OCI-LY7 (cell line): ENCODE data around the gene PDE10A.

ENCODE experiments used
- CTCF ChIP-seq: fragments of 200-600 bp; sonication (generic); conservative IDR thresholded peaks from 2 replicates; pipeline ENCODE4 v1.5.1; 2014; ENCODE audit warnings: mild to moderate bottlenecking, antibody characterized with exemption, low read length, moderate library complexity, mixed read lengths
- EZH2phosphoT487 ChIP-seq: fragments of 200-600 bp; sonication (generic); IDR thresholded peaks from 2 replicates; pipeline ENCODE4 v1.6.1; 2018; ENCODE audit warnings: low read depth, borderline replicate concordance, mild to moderate bottlenecking, mixed run types, antibody characterized with exemption, low read length, moderate library complexity, mixed read lengths

- TF ChIP-seq CTCF, result no peak
- no peak for TF ChIP-seq EZH2phosphoT487
Measured at GRCh38 chr6:165686596-165687365, 23.7 kb upstream of the PDE10A start.
